Measurements from ENCODE around the gene ELL2.

DNA sequence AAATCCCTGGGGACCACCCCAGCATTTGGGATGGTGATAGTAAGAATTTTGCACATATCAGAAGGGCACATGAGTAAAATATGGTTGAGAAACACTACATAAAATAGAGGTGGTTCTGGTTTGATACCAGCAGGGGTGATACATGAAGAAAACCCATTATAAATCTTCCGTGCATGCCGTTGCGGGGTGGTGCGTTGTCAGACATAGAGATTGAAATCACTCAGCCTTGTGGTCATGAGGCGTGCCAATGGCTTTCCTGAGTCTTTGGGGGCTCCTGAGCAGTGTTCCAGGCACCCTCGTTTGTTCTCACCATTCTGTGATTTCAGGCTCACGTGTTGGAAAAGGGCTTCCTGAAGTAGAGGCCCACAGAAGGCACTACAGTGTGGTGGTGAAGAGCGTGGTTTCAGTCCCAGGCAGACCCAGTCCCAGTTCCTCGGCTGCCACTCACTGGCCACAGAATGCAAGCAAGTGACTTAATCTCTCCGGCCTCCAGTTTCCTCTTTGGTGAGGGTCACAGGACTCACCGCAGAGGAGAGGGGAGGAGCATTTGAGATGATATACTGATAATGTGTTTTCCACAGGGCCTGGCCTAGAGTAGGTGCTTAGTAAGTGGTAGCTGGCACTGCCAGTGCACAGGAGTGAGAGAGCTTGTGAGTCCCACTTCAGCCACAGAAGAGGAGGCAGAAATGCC lies 118.7 kb downstream of the ELL2 start:
- no peak for TF ChIP-seq GATA3 (IDR thresholded peaks at IDR 0.05; ENCODE audit: low read depth, low read length)
- no peak for TF ChIP-seq GATA2 (IDR thresholded peaks at IDR 0.05; ENCODE audit: low read depth, low read length)

Data from SH-SY5Y (cell line).